Measurements from ENCODE around the gene IL17RE. TPM values are rescaled to one million over a fixed set of nuclear protein-coding genes. Genes with fewer than 3 reads are reported as not detected.

The IL17RE gene
- total RNA-seq, 1 donor from 2014 or later, result 22.6 TPM

- no peaks in the 10 kb centered on the region for H3K36me3 ChIP-seq
- H3K27me3 ChIP-seq, result no peaks in the 10 kb centered on the region
- intact Hi-C loops (cut with DNase I), result no loop called here
- peaks cover 15% of the 10 kb centered on the region for H3K4me1 ChIP-seq
- no peak overlapping the region for H3K27ac ChIP-seq
- TF ChIP-seq CTCF (IDR thresholded peaks at IDR 0.05), result no peak
- H3K4me3 ChIP-seq, result no peak overlapping the region
- H3K9me3 ChIP-seq, result no peaks in the 10 kb centered on the region
- ATAC-seq, result no peak
- DNase-seq, result no peak
Observed at GRCh38 chr3:9949115-9949514, 46.5 kb downstream of the IL17RE start.

- Histone ChIP-seq H3K4me1 (peaks cover 15% of the 10 kb centered on the region), H3K9me3 (no peaks in the 10 kb centered on the region), H3K27me3 (no peaks in the 10 kb centered on the region), H3K4me3 (no peak overlapping the region), H3K36me3 (no peaks in the 10 kb centered on the region), H3K27ac (no peak overlapping the region)
- DNase-seq (no peak), ATAC-seq (no peak)
- TF ChIP-seq CTCF (IDR thresholded peaks at IDR 0.05), result no peak
- intact Hi-C loops (cut with DNase I), result no loop called here
Observed at GRCh38 chr3:9949626-9950025, 47.0 kb downstream of the IL17RE start.

GRCh38 chr3:9951126-9951525, 48.5 kb downstream of the IL17RE start:
- Histone ChIP-seq H3K4me1 (peaks cover 10% of the 10 kb centered on the region), H3K4me3 (peak overlapping the region; percentile 52), H3K36me3 (no peaks in the 10 kb centered on the region), H3K9me3 (no peaks in the 10 kb centered on the region), H3K27me3 (no peaks in the 10 kb centered on the region), H3K27ac (no peak overlapping the region)
- ATAC-seq (no peak), DNase-seq (no peak)
- no peak for TF ChIP-seq CTCF (IDR thresholded peaks at IDR 0.05)
- intact Hi-C loops (cut with DNase I), result no loop called here

- no peaks in the 10 kb centered on the region for H3K9me3 ChIP-seq
- no peaks in the 10 kb centered on the region for H3K27me3 ChIP-seq
- peak overlapping the region; percentile 52 for H3K4me3 ChIP-seq
- no peaks in the 10 kb centered on the region for H3K36me3 ChIP-seq
- ATAC-seq, result no peak
- H3K4me1 ChIP-seq, result peaks cover 10% of the 10 kb centered on the region
- no peak for TF ChIP-seq CTCF (IDR thresholded peaks at IDR 0.05)
- DNase-seq, result no peak
- intact Hi-C loops (cut with DNase I), result no loop called here
- no peak overlapping the region for H3K27ac ChIP-seq
Observed at GRCh38 chr3:9951598-9951961, 48.9 kb downstream of the IL17RE start.

GRCh38 chr3:9951962-9952805, 49.5 kb downstream of the IL17RE start, which contains the start of gene PRRT3:
Gene PRRT3, minus strand, starts transcription at chr3:9952408. Its CDS starts 2,293 bp downstream, at chr3:9950115.
- intact Hi-C loops (cut with DNase I), result no loop called here
- ATAC-seq (peak; percentile 76), DNase-seq (peak; percentile 76)
- H3K27me3 ChIP-seq, result no peaks in the 10 kb centered on the region
- H3K9me3 ChIP-seq, result no peaks in the 10 kb centered on the region
- TF ChIP-seq CTCF (IDR thresholded peaks at IDR 0.05), result no peak
- peaks cover 10% of the 10 kb centered on the region for H3K4me1 ChIP-seq
- H3K4me3 ChIP-seq, result peak within 1 kb of the TSS; percentile 52
- H3K27ac ChIP-seq, result no peak within 1 kb of the TSS
- H3K36me3 ChIP-seq, result no peaks in the 10 kb centered on the region
